Hippocampal formation (tissue), 2 donors: ENCODE data around the gene TAAR5.
"Not testable (repeated sequence)": the region's sequence is repeated elsewhere in the genome, so short reads cannot be mapped to it uniquely, and the experiment has no call there.

Experiments
- DNase-seq, 2 donors: peaks; one replicate each; lab custom pipeline; 2025; lab: John Stamatoyannopoulos, UW

Gene TAAR5

GRCh38 chr6:132589454-132589853, at the start of gene TAAR5:
TAAR5 (minus strand) TSS chr6:132589741; CDS start chr6:132589686, 55 bp downstream.
- DNase-seq, result no peak

GRCh38 chr6:132637135-132637534, 47.6 kb upstream of the TAAR5 start:
- not testable (repeated sequence) for DNase-seq

GRCh38 chr6:132635906-132636305, 46.4 kb upstream of the TAAR5 start:
- not testable (repeated sequence) for DNase-seq

- DNase-seq, result not testable (repeated sequence)
Observed at GRCh38 chr6:132635288-132635687, 45.7 kb upstream of the TAAR5 start.

- no peak for DNase-seq
Observed at GRCh38 chr6:132634796-132635195, 45.3 kb upstream of the TAAR5 start.

- no peak for DNase-seq
Observed at GRCh38 chr6:132633362-132633761, 43.8 kb upstream of the TAAR5 start.

GRCh38 chr6:132624175-132624574, 34.6 kb upstream of the TAAR5 start, which contains the start of gene TAAR2:
TAAR2 (minus strand) TSS chr6:132624275; CDS start chr6:132624275, 0 bp downstream.
- no peak for DNase-seq

- no peak for DNase-seq
Observed at GRCh38 chr6:132623106-132623845, 33.7 kb upstream of the TAAR5 start.

- no peak for DNase-seq
Observed at GRCh38 chr6:132616677-132617076, 27.1 kb upstream of the TAAR5 start.

- DNase-seq, result no peak
Observed at GRCh38 chr6:132614554-132614953, 25.0 kb upstream of the TAAR5 start.

GRCh38 chr6:132612449-132613108, 23.0 kb upstream of the TAAR5 start:
- no peak for DNase-seq

GRCh38 chr6:132611616-132612015, 22.1 kb upstream of the TAAR5 start:
- DNase-seq, result no peak

- DNase-seq, result no peak
Observed at GRCh38 chr6:132607544-132608233, 18.1 kb upstream of the TAAR5 start.

GRCh38 chr6:132604635-132605152, 15.2 kb upstream of the TAAR5 start:
- no peak for DNase-seq

GRCh38 chr6:132600900-132601299, 11.4 kb upstream of the TAAR5 start:
- DNase-seq, result not testable (repeated sequence)

GRCh38 chr6:132598473-132598872, 8.9 kb upstream of the TAAR5 start:
- DNase-seq, result no peak

- DNase-seq, result no peak
Observed at GRCh38 chr6:132596201-132596600, 6.7 kb upstream of the TAAR5 start.

- DNase-seq, result no peak
Observed at GRCh38 chr6:132592855-132593254, 3.3 kb upstream of the TAAR5 start.

GRCh38 chr6:132590362-132590761, 821 bp upstream of the TAAR5 start:
- no peak for DNase-seq

GRCh38 chr6:132587424-132587823, 2.1 kb downstream of the TAAR5 start:
- DNase-seq, result no peak

- no peak for DNase-seq
Observed at GRCh38 chr6:132584698-132585097, 4.8 kb downstream of the TAAR5 start.

GRCh38 chr6:132571774-132572173, 17.8 kb downstream of the TAAR5 start:
- no peak for DNase-seq
